Kidney glomerular epithelial cell (primary cell): Measurements from ENCODE around the gene LRGUK.
A peak's percentile ranks its signal among the peaks of the same experiment; 100 is the strongest.
"Not testable (repeated sequence)": the region's sequence is repeated elsewhere in the genome, so short reads cannot be mapped to it uniquely, and the experiment has no call there.

Experiments used
- DNase-seq: peaks from one replicate; lab custom pipeline; 2025; lab: John Stamatoyannopoulos, UW

The LRGUK gene

DNA sequence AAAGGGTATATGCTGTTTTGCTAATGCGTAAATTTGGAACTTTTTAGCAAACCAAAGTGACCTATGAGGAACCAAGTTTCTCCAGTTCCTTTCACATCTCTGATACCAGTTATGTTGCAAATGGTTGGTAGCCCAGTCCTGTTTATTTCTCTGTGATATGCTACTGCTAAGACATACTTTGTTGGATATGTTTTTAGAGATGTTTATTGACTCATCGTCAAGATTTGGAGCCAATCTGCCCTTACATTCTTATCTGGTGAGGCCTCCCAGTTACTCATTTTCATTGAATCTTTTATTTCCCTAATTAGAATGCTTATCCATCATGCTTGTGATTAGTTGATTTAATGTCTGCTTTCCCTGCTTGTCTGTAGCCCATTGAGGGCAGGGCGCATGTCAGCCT lies 58.9 kb downstream of the LRGUK start:
- DNase-seq = peak; percentile 9

DNA sequence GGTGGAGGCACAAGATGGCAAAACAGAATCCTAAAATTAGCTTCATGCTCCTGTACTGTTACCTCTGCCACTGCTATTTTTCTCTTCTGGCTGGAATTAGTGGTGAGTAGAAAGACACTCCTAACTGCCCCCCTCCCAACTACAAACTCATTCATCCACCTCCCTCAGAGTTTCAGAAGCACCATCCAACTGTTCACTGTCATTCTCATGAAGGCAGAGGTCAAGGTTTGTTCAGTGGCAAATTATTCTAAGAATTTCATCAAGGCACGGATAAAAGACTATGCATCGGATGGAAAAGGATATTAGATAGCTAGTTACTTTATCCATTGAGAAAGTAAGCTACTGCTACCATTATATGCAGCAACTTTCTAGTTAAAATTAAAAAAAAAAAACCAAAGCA lies 59.7 kb downstream of the LRGUK start:
- DNase-seq = peak; percentile 2

GRCh38 chr7:134187893-134188292 lies 60.8 kb downstream of the LRGUK start:
- no peak for DNase-seq

DNA sequence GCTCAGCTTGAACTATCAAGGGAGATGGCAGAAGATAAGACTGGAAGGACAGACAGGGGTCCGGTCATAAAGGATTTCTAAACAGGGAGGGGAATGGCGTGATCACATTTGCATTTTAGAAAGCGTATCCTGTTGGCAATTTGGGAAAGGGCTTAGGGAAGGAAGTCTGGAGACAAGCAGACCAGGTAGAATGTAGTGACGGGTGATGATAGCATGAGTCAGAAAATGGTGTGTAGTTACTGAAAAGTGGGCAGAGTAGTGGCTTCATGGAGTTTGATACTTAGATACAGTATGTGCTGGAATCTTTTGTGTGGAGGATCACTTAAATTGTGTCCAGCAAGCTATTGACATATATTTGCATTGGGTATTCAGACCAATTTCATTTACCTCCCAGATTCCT lies 61.2 kb downstream of the LRGUK start:
- DNase-seq = no peak

- DNase-seq = no peak
Measured at GRCh38 chr7:134189559-134189958, 62.4 kb downstream of the LRGUK start.

GRCh38 chr7:134191876-134192275 lies 64.7 kb downstream of the LRGUK start:
- no peak for DNase-seq

GRCh38 chr7:134193240-134193639 lies 66.1 kb downstream of the LRGUK start:
- no peak for DNase-seq

- no peak for DNase-seq
Measured at GRCh38 chr7:134195252-134195651, 68.1 kb downstream of the LRGUK start.

- no peak for DNase-seq
Measured at GRCh38 chr7:134196439-134196838, 69.3 kb downstream of the LRGUK start.

DNA sequence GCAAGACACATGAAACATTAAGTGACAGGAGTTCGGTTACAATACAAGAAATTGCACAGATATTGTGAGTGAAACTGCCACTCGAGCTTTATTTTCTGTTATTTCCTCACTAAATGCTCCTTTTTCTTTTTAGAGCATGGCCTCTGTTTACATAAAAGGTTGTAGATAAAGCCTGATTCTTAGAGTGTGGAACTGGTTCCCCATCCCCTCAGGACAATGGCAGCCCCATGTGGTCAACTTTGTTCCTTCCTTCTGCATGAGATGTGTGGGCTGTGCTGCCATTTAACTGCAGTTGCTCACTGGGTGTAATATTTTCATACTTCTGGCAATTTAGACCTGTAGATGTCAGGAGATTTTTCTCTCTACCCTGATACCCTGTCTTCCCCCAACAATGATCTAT lies 70.2 kb downstream of the LRGUK start:
- DNase-seq = no peak

DNA sequence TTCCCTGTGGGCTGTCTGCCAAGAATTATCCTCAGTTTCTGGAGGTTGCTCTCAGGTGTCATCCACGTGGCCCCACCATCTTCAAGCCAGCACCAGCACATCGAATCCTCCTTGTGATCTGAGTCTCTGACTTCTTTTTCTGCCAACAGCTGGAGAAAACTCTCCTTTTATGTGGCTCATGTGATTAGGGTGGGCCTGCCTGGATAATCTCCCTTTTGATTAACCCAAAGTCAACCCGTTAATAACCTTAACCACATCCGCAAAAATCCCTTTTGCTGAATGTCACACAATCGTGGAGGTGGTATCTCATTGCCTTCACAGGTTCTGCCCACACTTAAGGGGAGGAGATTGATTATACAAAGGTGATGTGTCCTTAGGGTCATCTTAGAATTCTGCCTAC lies 73.8 kb downstream of the LRGUK start:
- DNase-seq = no peak

GRCh38 chr7:134201569-134202261 lies 74.6 kb downstream of the LRGUK start:
- DNase-seq = no peak

GRCh38 chr7:134203186-134203889 lies 76.2 kb downstream of the LRGUK start:
- DNase-seq = no peak

DNA sequence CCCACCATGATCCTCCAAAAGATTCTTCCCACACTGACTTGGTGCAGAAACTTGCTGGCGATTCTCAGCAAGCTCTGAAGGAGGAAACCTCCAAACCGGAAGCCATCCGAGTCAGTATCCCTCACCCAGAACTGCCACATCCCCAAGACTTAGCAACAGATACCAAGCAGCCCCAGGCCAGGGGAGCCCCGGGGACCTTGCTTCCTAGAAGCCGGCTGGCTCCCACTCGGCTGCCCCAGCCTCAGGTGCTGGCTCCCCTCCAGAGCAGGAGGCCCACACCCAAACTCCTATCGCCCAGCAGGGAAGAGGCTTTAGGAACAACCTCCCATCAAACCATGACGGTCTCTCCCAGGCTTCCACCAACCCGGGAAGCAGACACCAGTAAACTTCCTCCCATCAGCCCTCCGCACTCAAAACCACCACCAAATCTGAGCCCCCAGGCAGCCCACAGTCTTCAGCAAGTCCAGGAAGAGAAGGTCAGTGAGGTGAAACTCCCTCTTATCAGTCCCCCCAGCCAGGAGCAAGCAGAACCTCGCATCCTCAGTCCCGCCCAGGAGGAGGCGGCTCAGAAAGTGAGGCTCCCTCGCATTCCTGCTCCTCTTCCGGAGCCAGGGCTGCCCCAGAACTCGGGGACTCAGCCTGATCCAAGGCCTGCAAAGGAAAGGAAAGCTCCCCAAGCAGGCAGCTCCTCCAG lies 82.3 kb downstream of the LRGUK start:
- no peak for DNase-seq

- DNase-seq = no peak
Measured at GRCh38 chr7:134210227-134210626, 83.1 kb downstream of the LRGUK start.

DNA sequence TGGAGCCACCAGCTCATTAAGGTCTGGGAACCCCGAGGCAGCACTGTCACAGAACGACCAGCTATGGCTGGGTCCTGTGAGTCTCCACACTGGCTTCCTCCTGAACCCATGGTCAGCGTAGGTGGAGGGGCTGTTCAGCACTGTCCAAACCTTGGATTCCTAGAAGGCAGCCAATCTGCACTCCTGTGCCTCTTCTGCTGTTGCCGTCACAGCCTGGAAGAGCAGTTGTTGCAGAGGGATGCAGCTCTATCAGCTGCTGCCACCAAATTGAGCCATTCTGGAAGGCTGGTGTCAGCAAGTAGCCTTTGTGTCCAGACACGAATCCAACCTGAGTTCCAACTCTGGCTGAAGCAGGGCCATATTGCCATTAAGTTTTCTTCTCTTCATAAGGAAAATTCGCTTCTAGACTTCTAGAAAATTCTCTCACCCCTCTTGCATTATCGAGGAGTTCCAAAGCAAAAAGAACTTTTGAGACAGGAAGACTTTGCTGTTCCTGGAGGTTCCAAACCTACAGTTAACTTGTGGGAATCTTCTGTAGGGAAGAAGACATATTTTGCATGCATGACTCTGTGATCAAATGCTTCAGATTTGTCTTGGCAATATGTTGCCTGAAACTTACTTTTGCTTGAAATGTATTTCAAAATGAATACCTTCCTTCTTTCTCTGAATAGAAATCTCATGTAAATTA lies 84.0 kb downstream of the LRGUK start:
- DNase-seq = no peak

- DNase-seq = no peak
Measured at GRCh38 chr7:134211817-134212216, 84.7 kb downstream of the LRGUK start.

DNA sequence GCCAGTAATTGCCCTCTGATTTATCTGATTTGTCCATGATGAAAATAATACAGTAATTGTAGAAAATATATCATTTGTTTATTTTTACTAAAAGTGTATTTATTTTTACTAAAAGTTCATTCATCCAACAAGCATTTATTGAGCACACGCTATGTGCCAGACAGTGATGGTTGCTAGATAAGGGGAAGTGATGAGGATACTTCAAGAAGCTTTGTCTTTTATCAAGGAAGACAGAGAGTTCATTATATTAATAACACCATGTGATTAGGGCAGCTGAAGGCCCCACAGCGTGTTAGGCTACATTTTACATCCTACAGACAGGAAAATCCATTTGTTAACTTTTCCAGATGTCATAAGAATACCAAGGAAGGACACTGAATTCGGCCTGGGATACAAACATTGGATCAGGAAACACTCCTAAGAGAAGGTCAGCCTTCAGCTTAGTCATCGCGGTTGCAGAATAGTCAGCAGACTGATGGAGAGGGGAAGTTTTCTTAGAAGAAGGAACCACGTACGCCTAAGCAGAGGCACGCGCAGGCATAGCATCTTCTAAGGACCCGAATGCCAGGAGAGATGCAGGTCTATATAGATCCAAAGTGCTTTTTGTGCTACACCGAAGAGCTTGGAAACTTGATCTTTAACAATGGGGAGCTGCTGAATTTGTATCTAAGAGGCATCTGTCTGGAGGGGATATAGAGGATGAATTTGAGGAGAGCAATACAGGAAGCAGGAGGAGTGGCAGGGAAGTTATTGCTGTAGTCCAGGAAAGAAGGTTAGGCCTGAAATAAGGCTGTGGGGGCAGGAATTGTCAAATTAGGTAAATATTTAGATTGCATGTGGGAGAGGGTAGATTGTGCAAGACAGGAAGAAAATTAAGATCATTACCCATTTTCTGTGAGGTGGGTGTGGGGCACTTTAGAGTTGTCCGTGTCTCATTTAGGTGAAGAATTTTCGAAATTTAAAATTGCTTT lies 85.7 kb downstream of the LRGUK start:
- DNase-seq = no peak

DNA sequence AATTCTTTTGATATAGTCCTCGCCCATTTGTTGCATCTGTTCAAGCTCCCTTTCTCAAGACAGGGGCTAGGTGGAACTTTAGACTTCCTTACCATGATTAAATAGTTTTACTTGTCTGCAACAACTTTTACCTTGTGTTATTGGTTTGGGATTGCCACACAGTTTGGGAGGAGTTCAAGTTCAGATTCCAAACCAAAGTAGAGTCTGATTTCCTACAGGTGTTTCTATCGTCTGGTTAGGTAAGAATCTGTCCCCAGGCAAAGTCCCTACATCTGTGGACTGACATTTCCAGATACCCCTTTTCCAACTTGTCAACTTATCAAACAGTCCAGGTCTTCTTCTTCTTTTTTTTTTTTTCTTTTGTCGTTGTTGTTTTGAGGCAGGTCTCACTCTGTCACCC lies 93.1 kb downstream of the LRGUK start:
- DNase-seq = no peak

DNA sequence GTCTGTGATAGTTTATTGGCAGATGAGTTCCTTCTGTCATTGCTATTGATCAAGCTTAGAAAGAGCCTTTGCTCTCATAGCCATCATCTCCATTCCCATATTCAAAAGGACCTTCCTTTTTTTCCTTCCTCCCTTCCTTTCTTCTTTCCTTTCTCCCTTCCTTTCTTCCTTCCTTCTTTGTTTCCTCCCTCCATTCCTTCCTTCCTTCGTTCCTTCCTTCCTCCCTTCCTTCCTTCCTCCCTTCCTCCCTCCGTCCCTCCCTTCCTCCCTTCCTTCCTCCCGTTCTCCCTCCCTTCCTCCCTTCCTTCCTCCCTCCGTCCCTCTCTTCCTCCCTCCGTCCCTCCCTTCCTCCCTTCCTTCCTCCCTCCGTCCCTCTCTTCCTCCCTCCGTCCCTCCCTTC lies 104.2 kb downstream of the LRGUK start:
- DNase-seq = not testable (repeated sequence)

- DNase-seq = no peak
Measured at GRCh38 chr7:134234216-134234615, 107.1 kb downstream of the LRGUK start.
